ENCODE results near the gene DCP2.

DCP2 gene

DNA sequence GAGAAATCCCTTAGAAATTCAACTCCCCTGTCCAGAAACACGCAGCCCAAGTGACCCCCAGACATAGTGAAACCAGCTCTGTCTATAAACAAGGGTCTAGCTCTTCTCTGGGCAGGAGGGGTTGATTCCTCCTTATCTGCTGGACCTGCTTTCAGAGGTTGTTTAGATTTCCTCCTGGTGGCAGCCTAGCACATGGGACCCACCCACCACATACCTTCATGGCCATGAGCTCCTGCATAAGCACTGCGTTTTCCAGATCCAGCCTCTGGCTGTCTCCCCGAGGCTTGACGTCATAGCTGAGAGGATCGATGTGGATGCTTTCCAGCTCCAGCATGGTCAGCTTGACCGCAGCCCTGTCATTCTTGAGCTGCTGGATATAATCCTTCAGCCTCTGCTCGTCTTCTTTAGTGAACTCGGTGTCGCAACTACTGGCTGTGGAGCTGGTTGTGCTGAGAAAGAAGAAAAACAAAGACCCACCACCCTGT, 77.0 kb downstream of the DCP2 start:
- DNase-seq (ENCODE audit: insufficient read length, low spot score) = no peak
- TF ChIP-seq POLR2A (IDR thresholded peaks at IDR 0.05; ENCODE audit: low read depth, low read length) = no peak
- FAIRE-seq = no peak

DNA sequence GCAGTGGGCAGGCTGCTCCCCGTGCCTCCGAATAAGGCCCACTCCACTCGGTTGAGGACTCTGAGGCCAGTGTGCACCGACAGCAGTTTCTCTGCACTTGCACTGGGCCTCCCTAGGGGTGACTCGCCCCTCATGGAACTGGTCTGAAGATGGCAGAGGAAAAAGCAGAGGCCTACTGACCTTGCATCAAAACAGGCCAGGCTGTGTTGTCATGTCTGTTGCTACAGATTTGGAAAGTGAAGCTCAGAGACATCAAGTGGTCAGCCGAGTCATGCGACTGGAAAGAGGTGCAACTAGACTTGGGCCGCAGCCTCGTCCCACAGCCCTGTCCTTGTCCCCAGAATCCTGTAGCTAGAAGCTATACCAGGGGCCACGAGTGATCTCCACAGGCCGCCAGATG, 78.3 kb downstream of the DCP2 start:
- no peak for TF ChIP-seq POLR2A (IDR thresholded peaks at IDR 0.05; ENCODE audit: low read depth, low read length)

DNA sequence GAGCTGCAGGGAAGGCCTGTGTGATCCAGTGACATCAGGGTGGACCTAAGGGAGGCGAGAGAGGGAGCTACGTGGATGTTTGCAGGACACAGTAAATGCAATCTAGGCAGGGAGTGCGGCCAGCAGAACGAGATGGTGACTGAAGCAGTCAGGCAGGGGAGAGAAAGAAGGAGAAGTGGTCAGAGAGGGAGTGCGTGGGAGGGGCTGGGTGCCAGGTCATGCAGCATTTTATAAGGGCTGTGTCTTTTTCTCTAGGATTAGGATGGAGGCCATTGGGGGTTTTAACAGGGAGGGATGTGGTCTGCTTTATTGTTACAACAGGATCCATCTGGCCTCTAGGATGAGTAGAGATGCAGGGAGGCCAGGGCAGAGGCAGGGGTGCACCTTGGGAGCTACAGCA, 80.4 kb downstream of the DCP2 start:
- DNase-seq (ENCODE audit: insufficient read length, low spot score) (no peak), FAIRE-seq (no peak)

More for the DNA sequence above, 78.3 kb downstream of the DCP2 start:
- no peak for DNase-seq (ENCODE audit: insufficient read length, low spot score)
- no peak for FAIRE-seq

DNA sequence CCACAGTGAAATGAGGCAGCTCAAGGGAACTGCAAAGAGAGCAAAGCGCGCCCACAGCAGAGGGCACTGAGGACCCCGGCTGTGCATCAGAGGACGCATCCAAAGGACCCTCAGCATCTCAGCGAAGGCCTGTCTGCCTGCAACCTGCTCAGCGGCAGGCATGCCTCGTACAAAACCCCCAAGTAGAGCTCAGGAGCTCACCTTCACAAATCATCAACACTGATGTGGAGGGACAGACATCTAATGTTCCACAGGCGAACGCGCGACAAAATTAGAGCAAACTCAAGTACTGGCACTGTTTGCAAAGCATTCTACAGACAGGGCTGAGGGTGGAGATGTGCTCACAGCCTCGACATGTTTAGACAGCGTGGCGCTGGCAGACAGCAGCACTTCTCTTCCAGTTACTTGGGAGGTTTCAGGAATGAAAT, 81.0 kb downstream of the DCP2 start:
- FAIRE-seq = no peak
- DNase-seq (ENCODE audit: insufficient read length, low spot score) = no peak

More for the DNA sequence above, 80.4 kb downstream of the DCP2 start:
- TF ChIP-seq POLR2A (IDR thresholded peaks at IDR 0.05; ENCODE audit: low read depth, low read length) = no peak

DNA sequence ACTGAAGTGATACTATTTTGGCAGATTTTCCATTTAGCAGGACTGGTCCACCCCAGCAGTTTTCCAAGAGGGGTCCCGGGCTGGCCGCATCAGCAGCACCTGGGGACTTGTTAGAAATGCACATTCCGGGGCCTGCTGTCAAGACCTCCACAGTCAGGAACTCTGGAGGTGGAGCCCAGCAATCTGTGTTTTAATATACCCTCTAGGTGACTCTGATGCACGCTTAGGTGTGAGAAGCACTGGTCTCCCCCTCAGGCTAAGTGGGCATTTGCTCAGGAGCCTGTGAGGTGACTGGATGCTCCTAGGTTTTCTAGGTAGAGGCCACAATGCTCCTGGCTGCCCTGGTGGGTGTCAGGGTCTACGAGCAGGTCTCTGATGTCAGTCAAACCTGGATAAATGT, 81.7 kb downstream of the DCP2 start:
- FAIRE-seq (no peak), DNase-seq (ENCODE audit: insufficient read length, low spot score) (no peak)
- TF ChIP-seq POLR2A (IDR thresholded peaks at IDR 0.05; ENCODE audit: low read depth, low read length) = no peak

More for the DNA sequence above, 81.0 kb downstream of the DCP2 start:
- no peak for TF ChIP-seq POLR2A (IDR thresholded peaks at IDR 0.05; ENCODE audit: low read depth, low read length)

DNA sequence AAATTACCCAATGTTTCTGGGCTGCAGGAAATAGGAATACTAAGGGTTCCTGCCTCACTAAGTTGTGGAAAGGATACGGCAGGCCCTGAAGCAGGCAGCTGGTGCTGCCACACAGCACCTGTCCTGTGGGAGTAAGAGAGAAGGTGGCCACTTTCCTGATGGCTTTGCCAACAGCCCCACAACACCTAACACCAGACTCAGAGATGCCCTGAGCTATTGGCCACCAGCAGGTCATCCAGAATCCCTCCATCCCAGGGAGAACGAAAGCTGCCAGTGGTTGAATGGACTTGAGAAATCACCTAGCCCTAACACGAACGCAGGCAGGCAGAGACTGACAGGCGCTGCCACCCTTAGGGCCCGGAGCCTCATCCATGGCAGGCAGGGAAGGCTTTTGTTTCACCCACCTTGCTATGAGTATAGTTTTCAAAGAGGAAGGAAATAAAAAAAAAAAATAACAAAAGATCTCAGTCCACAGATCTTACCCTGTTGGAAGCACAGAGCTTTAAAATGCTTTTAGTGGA, 82.2 kb downstream of the DCP2 start:
- DNase-seq (ENCODE audit: insufficient read length, low spot score) = no peak
- no peak for TF ChIP-seq POLR2A (IDR thresholded peaks at IDR 0.05; ENCODE audit: low read depth, low read length)
- no peak for FAIRE-seq

DNA sequence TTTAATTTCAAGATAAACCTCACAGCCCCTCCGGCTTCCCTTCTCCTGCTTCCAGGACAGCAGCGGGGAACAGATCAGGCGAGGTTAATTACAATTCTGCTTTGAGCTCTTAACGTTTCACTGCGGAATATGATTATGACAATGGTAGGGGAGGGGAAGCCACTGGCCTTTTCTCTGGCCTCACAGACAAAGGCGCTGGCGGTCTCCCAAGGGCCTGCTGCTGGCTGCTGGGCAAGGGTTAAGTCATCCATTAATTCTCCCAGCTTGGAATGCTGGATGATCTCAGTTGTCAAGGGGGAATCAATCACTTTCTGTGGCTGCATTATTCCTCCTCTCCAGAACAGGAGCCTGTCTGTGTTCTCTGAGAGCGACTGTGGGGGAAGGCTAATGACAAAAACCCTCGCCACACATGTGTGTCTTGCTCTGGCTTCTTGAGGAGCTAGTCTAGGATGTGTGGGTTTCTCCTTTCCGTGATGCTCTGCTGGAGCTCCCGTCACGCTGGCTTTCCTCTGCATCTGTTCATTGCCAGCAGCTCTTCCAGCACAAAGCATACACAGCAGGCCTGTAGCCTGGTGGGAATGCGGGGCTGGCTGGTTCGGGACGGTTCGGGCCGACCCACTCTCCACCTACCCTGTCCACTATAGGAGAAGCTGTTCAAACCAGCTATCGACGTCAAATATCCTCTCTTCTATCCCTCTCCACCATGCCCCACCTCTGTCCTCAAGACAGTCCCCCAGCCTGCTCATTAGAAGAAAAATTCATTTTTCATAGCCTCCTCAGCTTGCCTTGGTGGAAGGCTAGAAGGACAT, 82.8 kb downstream of the DCP2 start:
- TF ChIP-seq POLR2A (IDR thresholded peaks at IDR 0.05; ENCODE audit: low read depth, low read length) = no peak
- DNase-seq (ENCODE audit: insufficient read length, low spot score) = peak; percentile 69

DNA sequence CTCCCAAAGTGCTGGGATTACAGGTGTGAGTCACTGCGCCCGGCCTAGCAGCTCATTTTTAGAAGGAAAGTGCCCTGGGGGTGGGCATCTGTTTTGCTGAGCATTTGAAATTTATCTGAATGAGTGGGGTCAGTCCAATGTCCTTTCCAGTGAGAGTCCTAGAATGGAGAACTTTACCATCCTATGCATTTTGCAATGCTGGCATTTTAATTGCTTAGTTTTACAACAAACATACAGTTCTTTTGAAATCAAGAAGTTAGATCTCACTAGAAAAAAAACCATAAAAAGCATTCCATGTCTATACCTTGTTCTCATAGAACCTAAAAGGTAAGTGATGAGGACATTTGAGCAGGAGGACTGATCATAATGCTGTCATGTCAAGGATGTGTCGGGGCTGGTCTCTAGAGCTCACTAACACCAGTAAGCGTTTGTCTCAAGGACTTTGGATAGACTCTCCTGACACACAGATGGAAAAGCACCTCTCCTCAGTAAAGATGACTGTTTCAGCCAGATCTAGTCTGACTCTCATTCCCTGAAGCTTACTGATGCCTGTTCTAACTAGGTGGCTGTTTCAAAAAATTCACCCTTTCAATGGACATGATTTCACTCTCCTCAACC, 83.9 kb downstream of the DCP2 start:
- DNase-seq (ENCODE audit: insufficient read length, low spot score) (no peak), FAIRE-seq (no peak)
- TF ChIP-seq POLR2A (IDR thresholded peaks at IDR 0.05; ENCODE audit: low read depth, low read length) = no peak

More for the DNA sequence above, 82.8 kb downstream of the DCP2 start:
- FAIRE-seq = no peak

DNA sequence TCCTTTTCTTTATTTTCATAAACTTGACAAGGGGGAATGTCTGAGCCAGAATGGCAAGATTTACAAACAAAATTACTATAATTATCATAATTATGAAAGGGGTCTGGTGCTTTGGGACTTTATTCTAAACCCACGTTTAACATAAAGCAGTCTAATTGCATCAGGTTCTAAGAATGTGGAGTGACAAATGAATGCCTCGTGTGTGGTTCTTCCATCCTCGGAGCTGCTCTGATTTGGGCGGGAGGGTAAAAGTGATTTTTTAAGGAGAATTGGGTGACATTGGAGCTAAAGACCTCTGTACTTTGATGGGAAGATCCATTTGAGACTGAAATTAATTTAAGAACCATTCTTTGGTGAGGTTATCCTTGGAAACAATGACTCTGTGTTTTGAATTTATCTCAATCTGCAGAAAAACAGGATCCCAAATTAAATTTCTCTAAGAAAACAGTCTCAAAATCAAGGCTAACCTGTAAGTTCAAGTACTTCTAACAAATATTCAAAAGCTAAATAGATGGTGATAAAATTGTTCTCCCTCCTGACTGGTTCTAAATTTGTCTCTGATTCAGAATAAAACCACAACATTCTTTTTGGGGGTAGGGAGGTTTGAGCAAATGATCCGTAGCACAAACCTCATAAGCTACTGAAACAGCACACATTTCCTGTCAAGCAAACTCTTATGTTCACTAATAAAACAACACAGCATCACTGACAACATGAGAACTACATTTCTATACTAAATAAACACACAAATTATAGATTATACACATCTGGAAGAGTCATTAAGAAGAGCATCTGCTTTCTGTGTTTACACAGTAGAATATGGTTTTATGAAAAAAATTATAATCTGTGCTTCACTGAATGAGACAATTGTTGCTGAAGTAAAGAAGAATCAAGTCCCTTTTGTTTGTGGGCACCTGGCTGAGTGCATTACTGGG, 85.5 kb downstream of the DCP2 start:
- no peak for TF ChIP-seq POLR2A (IDR thresholded peaks at IDR 0.05; ENCODE audit: low read depth, low read length)
- FAIRE-seq (no peak), DNase-seq (ENCODE audit: insufficient read length, low spot score) (peak; percentile 30)

DNA sequence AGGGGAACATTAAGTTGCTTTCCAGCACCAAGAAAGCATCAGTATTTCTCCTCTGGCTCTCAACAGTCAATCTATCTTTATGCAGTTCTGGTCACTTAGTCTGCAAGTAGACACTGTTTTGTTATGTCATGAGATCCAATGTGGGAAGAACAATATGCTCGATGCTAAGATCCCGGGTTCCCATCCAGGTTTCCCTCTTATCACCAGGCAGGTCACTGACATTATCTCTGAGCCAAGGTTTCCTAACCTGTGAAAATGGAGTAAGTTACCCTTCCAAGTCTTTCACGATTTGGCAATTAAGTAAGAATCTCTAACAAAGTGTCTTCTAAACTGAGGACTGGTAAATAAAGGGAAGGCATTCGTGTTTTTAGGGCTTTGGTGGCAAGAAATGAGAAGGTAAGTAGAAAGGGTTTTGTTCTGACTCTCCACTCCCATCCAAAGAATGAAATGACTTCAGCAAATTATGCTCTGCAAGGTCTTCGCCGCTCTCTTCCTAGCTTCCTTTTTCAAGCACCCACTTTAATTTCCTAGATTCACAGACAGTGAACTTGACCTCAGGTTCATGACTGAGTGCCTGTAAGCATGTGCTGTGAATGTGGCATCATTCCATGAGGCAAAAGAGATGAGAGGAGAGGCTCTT, 86.4 kb downstream of the DCP2 start:
- FAIRE-seq (no peak), DNase-seq (ENCODE audit: insufficient read length, low spot score) (no peak)
- no peak for TF ChIP-seq POLR2A (IDR thresholded peaks at IDR 0.05; ENCODE audit: low read depth, low read length)

DNA sequence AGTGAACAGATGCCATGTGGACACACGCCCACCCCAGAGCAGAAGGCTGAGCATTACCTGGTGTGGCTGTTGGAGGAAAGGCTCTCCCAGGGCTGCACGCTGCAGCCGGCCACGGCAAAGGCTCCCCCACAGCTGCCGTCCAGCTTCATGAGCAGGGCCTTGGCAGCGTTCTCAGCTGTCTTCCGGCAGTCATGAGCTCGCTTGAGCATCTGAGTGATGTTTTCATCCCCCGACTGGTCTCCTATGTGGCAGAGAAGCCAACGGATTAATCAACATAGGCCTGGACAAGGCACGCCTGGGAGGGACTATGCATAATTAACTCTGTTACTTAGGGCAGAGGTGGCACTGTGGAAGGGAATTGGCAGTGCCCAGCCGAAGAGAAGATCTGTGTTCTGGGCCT, 87.3 kb downstream of the DCP2 start:
- TF ChIP-seq POLR2A (IDR thresholded peaks at IDR 0.05; ENCODE audit: low read depth, low read length) = no peak
- FAIRE-seq = no peak

DNA sequence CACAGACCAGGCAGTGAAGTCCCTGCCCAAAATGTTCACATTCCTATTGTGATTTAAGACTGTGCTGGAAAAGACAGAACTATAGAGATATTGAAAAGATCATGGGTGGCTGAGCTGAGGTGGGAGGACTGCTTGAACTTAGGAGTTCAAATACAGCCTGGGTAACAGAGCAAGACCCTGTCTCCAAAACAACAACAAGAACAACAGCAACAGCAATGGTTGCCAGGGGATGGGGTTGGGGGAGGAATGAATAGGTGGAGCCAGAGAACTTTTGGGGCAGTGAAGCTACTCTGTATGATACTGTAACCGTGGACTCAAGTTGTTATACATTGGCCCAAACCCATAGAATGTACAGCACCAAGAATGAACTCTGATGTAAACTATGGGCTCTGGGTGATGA, 88.2 kb downstream of the DCP2 start:
- FAIRE-seq (no peak), DNase-seq (ENCODE audit: insufficient read length, low spot score) (no peak)
- TF ChIP-seq POLR2A (IDR thresholded peaks at IDR 0.05; ENCODE audit: low read depth, low read length) = no peak

More for the DNA sequence above, 87.3 kb downstream of the DCP2 start:
- no peak for DNase-seq (ENCODE audit: insufficient read length, low spot score)

DNA sequence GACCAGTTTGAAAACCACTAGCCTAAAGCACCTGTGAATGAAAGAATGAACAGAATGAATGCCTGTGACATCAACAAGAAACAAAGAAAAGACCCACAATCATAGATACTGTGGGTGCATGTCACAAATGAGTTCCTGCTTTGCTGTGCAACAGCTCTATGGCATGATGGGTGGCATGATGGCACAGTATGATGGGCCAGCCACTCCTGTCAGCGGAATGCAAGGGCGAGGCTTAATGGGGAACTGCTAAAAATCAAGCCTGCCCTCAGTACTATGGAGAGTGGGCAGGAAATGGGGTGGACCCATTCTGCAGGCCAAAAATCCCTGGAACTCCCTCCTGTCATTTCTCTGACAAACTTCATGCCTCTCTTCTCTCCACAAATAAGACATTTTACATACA, 89.0 kb downstream of the DCP2 start:
- FAIRE-seq (no peak), DNase-seq (ENCODE audit: insufficient read length, low spot score) (no peak)
- no peak for TF ChIP-seq POLR2A (IDR thresholded peaks at IDR 0.05; ENCODE audit: low read depth, low read length)
